NCI-H2196 treated with DMSO at 0.1 percent for 48 hours (cell line): ENCODE data around the gene CEACAM1.
"Not testable (repeated sequence)": the region's sequence is repeated elsewhere in the genome, so short reads cannot be mapped to it uniquely, and the experiment has no call there.

ENCODE experiments used
- DNase-seq: peaks from one replicate; lab custom pipeline; 2025; ENCODE audit not compliant: unreplicated experiment; lab: John Stamatoyannopoulos, UW

The CEACAM1 gene

DNA sequence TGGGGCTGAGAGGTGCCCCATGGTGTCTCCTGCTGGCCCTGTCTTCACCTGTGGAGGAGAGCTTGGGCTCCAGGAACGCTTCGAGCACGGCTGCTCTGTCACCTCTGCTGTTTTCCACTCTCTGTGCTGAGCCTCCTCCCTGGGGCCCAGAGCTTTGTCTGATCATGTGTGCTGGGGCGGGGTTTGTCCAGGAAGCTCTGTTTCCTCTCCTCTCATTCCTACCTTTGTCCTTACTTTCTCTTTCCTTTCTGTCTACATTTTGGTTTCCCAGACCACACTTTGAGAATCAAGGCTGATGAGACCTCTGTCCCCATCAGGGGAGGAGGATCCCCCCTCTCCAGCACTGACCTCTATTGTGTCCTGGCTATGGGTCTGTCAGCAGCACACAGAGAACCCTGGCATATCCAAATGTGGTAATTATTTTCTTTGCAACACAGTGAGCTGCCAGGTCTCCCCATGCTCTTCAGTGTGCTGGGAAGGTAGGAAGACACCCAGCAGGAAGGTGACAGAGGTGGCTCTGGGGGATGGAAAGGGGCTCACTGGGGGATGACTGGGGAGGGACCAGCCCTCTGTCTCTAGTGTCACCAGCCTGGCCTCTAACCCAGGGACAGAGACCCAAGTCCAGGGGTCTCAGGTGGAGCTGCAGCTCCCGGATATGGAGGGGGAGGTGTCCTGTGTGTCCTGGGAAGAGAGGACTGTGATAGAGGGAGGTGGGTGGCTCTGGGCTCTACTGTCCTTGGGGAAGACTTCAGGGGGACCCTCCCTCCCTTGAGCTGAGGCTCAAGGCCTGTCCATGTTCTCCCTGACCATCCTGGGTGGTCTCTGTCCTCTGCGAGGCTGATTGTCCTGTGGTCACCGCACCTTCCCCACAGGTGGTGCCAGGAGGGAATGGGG, at the start of gene CEACAM1:
TSS of gene CEACAM1 (minus strand) at position 128 of the 894 bp plus-strand sequence. CDS start at position 21, 107 bp downstream.
- peak; percentile 3 for DNase-seq

GRCh38 chr19:42577016-42577415, 48.7 kb upstream of the CEACAM1 start:
- no peak for DNase-seq

DNA sequence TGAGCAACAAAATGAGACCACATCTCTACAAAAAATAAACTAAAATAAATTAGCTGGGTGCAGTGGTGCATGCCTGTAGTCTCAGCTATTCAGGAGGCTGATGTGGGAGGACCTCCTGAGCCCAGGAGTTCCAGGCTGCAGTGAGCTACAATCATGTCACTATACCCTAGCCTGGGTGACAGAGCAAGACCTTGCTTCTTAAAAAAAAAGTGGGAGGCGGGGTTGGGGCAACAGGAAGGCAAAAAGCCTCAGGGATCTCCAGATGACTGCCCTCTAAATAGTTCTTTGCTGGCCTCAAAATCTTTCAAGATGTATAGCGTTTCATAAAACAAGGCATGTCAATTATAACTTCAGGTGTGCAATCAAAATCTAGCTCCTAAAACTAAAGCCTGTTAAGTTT, 48.0 kb upstream of the CEACAM1 start:
- no peak for DNase-seq

- DNase-seq, result no peak
These were observed 45.4 kb upstream of the CEACAM1 start for GRCh38 chr19:42573642-42574041.

DNA sequence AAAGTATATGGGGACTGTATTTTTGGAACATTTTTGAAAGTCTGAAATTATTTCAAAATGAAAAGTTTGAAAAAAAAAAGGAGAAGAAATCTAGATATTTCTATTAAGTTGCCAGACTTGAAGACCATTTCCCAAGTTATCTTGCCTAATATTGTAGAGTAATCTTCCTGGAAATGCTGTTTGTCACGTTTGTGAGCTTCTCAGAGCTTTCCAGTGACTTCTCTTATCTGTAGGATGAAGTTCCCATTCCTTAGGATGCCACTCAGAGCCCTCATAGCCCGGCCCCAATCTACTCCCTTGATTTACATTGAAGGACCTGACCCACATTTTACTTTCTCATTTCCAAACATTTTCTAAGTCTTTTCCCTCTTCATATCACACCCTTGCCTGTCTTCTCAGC, 42.8 kb upstream of the CEACAM1 start:
- DNase-seq, result no peak

GRCh38 chr19:42569193-42569592, 40.9 kb upstream of the CEACAM1 start:
- no peak for DNase-seq

DNA sequence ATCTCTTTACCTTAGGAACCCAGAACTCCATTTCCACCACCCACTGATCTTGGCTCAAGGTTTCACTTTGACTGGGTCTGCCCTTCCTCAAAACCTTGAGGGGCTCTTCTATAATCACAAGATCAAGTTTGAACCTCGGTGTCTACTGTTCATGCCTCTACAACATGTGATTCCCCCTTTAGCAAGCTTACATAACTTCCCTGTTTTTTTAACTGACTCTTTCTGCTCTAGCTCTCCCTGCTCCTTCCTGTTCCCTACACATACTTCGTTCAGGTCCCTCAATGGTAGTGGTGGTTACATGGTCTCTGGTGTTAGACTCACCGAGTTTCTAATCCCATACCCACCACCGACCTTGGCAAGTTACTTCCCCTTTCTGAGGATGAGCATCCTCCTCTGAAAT, 39.7 kb upstream of the CEACAM1 start:
- DNase-seq, result no peak

- no peak for DNase-seq
These were observed 39.3 kb upstream of the CEACAM1 start for GRCh38 chr19:42567567-42567966.

- peak; percentile 5 for DNase-seq
These were observed 35.3 kb upstream of the CEACAM1 start for GRCh38 chr19:42563352-42564210.

- DNase-seq, result no peak
These were observed 33.2 kb upstream of the CEACAM1 start for GRCh38 chr19:42561512-42561911.

DNA sequence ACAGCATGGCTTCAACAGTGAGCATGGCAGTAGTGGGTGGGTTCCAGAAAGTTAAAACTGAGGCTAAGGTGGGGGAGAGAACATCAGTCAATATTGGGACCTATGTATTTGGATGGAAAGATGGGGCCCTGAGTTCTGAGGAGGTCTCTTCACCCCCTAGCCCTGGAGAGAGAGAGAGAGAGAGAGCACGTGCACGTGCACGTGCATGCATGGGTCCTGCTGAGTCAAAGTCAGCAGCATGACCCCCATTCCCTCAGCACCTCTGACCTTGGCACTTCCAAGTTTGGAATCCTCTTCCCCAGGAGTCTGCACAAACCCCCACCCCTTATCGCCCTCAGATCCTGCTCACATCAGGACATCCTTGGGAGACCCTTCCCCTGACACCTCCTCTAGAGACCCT, 32.5 kb upstream of the CEACAM1 start:
- no peak for DNase-seq

DNA sequence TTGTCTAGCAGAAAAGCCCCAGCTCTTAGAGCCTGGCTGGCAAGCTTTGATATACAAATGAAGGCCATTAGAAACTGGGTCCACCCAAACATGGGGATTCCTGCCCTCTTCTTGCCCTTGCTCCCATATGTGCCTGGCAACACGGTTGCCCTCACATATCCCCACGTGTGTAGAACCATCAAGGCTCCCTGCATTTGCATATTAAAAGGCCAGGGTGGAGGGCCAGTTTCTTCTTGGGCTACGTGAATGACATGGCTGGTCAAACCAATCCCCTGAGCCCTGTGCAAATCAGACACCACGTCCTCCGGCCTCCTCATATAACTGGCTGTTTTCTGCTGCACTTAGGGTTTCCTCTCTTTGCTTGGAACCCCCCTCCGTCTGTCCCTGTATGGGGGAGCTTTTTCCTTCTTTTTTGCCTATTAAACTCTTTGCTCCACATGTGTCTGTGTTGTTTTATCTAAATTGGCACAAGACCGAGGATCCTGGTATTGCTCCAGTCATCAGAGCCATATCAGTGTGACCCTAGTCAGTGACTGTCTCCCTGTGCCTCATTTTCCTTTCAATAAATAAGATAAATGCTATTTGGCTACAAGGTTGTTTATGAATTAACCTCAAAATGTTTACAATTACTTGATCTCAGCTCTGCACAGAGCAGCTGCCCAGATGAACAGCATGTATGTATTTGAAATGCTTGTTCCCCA, 30.3 kb upstream of the CEACAM1 start:
- DNase-seq, result no peak

DNA sequence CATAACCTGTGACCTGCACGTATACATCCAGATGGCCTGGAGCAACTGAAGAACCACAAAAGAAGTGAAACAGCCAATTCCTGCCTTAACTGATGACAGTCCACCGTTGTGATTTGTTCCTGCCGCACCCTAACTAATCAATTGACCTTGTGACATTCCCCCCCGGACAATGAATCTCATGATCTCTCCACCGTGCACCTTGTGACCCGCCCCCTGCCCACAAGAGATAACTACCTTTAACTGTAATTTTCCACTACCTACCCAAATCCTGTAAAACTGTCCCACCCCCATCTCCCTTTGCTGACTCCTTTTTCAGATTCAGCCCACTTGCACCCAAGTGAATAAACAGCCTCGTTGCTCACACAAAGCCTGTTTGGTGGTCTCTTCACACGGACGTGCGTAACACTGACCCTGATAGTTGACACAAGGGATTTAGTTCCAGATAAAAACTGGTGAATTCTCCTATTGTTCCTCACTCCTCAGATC, 29.1 kb upstream of the CEACAM1 start:
- not testable (repeated sequence) for DNase-seq

GRCh38 chr19:42555801-42556200, 27.5 kb upstream of the CEACAM1 start:
- DNase-seq, result no peak

- no peak for DNase-seq
These were observed 27.0 kb upstream of the CEACAM1 start for GRCh38 chr19:42555317-42555716.

GRCh38 chr19:42554046-42554575, 25.8 kb upstream of the CEACAM1 start:
- DNase-seq, result no peak

- DNase-seq, result no peak
These were observed 25.2 kb upstream of the CEACAM1 start for GRCh38 chr19:42553292-42554045.

GRCh38 chr19:42552086-42553065, 24.1 kb upstream of the CEACAM1 start:
- DNase-seq, result no peak

DNA sequence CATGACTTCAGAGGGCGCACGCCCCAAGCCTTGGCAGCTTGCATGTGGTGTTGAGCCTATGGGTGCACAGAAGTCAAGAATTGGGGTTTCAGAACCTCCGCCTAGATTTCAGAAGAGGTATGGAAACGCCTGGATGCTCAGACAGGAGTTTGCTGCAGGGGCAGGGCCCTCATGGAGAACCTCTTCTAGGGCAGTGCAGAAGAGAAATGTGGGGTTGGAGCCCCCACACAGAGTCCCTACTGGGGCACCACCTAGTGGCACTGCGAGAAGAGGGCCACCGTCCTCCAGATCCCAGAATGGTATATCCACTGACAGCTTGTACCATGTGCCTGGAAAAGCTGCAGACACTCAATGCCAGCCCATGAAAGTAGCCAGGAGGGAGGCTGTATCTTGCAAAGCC, 22.2 kb upstream of the CEACAM1 start:
- not testable (repeated sequence) for DNase-seq
